Osteocyte (in vitro differentiated cells): ENCODE data around the gene DRC7. TPM values are rescaled to one million over a fixed set of nuclear protein-coding genes. Genes with fewer than 3 reads are reported as not detected.

Source experiments
- DNase-seq: peaks from one replicate; pipeline ENCODE4 v3.0.0; 2021; ENCODE audit warnings: mixed read lengths; ENCODE audit not compliant: unreplicated experiment; ENCODE audit errors: extremely low spot score
- H3K27ac Mint-ChIP-seq: one replicate; pipeline ENCODE4 v1.8.0; 2021; ENCODE audit warnings: mild to moderate bottlenecking, mixed read lengths; ENCODE audit not compliant: unreplicated experiment
- H3K27me3 Mint-ChIP-seq: one replicate; pipeline ENCODE4 v1.8.0; 2021; ENCODE audit warnings: mixed read lengths; ENCODE audit not compliant: unreplicated experiment
- H3K36me3 Mint-ChIP-seq: one replicate; pipeline ENCODE4 v1.8.0; 2021; ENCODE audit warnings: mixed read lengths; ENCODE audit not compliant: unreplicated experiment
- H3K4me1 Mint-ChIP-seq: one replicate; pipeline ENCODE4 v1.8.0; 2021; ENCODE audit warnings: mixed read lengths; ENCODE audit not compliant: unreplicated experiment
- H3K4me3 Mint-ChIP-seq: one replicate; pipeline ENCODE4 v1.8.0; 2021; ENCODE audit warnings: mild to moderate bottlenecking, moderate library complexity, mixed read lengths; ENCODE audit not compliant: unreplicated experiment
- H3K9me3 Mint-ChIP-seq: one replicate; pipeline ENCODE4 v1.8.0; 2021; ENCODE audit warnings: mixed read lengths; ENCODE audit not compliant: unreplicated experiment
- total RNA-seq: library from RNA; stranded (reverse); gene quantifications from 2 replicates; pipeline ENCODE4 v1.2.1, GENCODE V29; 2021
- TF ChIP-seq, protein P1 (sequence below): fragments of 200-600 bp; sonication (generic); IDR thresholded peaks from 2 replicates; pipeline ENCODE4 v1.5.0; 2021; ENCODE audit warnings: antibody characterized with exemption, mild to moderate bottlenecking, moderate library complexity

Gene DRC7
- total RNA-seq, 1 donor from 2014 or later = not detected

DNA sequence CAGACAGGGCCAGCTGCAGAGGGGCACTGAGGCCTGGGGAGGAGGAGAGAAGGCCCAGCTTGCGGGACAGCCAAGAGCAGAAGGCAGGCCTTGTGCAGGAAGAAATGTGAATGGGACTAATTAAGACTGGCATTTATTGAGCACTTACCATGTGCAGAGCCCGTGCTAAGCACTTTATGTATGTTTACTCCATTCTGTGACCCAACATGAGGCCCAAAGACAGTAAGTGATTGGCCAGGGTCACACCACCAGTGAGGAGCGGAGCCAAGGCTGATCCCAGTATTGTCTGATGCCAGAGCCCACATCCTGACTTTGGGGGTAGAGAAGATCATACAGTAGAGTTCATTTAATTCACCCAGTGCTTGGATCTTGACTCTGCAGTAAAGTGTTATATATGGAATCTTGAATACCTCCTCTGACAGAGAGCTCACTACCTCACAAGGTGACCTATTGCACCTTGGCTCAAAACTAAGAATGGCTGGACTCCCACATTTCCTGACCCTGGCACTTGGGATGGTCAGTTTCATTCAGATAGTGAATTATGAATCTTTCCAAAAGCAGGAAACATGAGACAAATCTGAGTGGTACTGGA is 54.6 kb downstream of the DRC7 start:
- Mint-ChIP-seq H3K27ac (no peak overlapping the region), H3K36me3 (peaks cover 6% of the 10 kb centered on the region), H3K4me1 (peaks cover 2% of the 10 kb centered on the region), H3K9me3 (peaks cover 4% of the 10 kb centered on the region), H3K27me3 (no peaks in the 10 kb centered on the region), H3K4me3 (no peak overlapping the region)
- no peak for DNase-seq
- TF ChIP-seq, protein P1, sequence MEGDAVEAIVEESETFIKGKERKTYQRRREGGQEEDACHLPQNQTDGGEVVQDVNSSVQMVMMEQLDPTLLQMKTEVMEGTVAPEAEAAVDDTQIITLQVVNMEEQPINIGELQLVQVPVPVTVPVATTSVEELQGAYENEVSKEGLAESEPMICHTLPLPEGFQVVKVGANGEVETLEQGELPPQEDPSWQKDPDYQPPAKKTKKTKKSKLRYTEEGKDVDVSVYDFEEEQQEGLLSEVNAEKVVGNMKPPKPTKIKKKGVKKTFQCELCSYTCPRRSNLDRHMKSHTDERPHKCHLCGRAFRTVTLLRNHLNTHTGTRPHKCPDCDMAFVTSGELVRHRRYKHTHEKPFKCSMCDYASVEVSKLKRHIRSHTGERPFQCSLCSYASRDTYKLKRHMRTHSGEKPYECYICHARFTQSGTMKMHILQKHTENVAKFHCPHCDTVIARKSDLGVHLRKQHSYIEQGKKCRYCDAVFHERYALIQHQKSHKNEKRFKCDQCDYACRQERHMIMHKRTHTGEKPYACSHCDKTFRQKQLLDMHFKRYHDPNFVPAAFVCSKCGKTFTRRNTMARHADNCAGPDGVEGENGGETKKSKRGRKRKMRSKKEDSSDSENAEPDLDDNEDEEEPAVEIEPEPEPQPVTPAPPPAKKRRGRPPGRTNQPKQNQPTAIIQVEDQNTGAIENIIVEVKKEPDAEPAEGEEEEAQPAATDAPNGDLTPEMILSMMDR = no peak

DNA sequence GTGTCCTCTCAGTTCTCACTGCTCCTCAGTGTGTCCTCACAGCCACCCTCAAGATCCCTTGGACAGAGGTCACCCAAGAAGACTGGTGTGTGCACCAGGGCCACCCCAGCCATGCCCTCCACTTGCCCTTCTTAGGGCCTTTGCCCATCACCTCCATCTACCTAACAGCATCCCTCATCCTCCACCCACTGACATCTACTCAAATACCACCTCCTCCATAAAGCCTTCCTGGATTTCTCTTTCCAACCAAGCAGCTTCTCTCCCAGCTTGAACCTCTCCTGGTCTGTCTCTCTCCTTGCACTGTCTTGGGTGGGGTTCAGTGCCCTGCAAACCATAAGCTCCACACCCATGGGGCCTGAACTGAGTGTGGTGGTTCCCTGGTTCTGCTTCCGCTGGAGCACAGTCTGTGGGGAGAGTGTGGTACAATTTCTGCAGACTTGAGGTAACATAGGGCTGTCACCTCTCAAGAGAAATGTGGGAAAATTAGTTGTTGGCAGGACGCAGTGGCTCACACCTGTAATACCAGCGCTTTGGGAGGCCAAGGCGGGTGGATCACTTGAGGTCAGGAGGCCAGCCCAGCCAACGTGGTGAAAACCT is 55.3 kb downstream of the DRC7 start:
- H3K9me3 Mint-ChIP-seq = peaks cover 4% of the 10 kb centered on the region
- no peak for DNase-seq
- H3K36me3 Mint-ChIP-seq = peaks cover 6% of the 10 kb centered on the region
- H3K4me1 Mint-ChIP-seq = peaks cover 5% of the 10 kb centered on the region
- H3K27ac Mint-ChIP-seq = no peak overlapping the region
- TF ChIP-seq, protein P1 = no peak
- no peak overlapping the region for H3K4me3 Mint-ChIP-seq
- H3K27me3 Mint-ChIP-seq = no peaks in the 10 kb centered on the region

DNA sequence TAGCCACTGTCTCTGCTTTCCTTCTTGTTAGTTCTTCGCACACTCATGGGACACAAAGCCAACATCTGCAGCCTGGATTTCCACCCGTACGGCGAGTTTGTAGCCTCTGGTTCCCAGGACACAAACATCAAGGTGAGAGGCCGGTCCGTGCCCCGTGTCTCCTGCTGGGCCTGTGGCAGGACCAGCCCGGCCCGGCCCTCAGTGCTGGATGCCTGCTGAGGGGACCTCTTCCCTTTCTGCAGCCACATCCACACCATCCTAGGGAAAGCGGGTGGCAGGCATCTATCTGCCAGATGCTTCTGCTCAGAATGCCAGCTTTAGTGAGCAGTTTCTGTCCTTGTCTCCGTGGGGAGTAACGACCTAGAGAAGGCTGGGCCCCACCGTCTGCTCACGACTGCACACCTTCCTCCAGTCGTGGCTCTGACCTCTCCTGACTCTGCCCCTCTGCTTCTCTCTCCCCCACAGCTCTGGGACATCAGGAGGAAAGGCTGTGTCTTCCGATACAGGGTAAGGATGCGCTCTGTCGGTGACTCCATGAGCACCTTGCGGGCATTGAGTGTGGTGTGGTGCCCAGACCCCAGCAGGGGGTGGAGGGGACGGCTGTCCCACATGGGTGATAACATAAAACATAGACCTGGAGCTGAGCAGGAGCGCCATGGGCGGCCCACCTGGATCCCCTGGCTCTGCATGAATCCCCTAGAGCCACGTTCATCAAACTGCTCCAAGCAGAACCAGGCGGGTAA is 56.4 kb downstream of the DRC7 start:
- Mint-ChIP-seq H3K36me3 (peaks cover 5% of the 10 kb centered on the region), H3K27ac (no peak overlapping the region), H3K4me3 (no peak overlapping the region), H3K4me1 (peaks cover 6% of the 10 kb centered on the region), H3K27me3 (no peaks in the 10 kb centered on the region), H3K9me3 (no peaks in the 10 kb centered on the region)
- no peak for DNase-seq
- TF ChIP-seq, protein P1 = no peak

DNA sequence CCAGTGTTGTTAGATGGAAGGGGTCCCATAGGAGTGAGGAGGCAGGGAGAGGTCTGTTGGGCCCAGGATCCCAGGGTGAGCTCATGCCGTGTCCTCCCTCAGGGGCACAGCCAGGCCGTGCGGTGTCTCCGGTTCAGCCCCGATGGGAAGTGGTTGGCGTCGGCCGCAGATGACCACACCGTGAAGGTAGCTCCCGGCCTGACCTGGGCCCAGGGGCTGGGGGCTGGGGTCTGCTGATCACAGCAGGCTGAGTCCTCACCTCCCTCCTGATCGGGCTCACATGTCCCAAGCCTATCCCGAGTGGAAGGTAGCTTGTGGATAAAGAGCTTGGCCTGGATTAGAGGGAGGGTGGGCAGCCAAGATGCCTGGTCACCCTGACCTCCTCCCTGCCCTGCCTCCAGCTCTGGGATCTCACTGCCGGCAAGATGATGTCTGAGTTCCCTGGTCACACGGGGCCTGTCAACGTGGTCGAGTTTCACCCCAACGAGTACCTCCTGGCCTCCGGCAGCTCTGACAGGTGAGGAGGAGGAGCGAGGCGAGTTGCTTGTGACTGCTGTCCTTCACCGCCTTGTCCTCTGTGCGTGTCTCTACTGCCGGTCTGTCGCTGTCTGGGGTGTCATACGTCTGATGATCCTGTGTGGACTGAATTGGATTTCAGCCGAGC is 57.1 kb downstream of the DRC7 start:
- Mint-ChIP-seq H3K27me3 (no peaks in the 10 kb centered on the region), H3K4me3 (no peak overlapping the region), H3K4me1 (peaks cover 9% of the 10 kb centered on the region), H3K9me3 (no peaks in the 10 kb centered on the region), H3K36me3 (peaks cover 7% of the 10 kb centered on the region), H3K27ac (no peak overlapping the region)
- DNase-seq = no peak
- TF ChIP-seq, protein P1 = no peak

DNA sequence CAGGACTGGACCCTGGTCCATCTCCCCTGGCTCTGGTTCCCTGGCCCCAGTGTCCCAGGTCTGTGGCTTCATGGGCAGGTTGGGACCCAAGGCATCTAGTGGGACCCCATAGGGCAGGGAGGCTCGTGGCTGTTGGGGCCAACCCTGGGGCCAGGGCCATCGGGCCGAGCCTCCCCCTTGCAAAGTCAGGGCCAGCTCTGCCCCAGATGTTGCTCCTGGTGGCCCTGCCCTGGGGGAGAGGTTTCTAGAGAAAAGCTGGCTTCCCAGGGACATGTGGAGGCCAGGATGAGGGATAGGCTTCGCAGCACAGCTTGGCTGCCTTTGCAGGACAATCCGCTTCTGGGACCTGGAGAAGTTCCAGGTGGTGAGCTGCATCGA is 57.6 kb downstream of the DRC7 start:
- Mint-ChIP-seq H3K27ac (no peak overlapping the region), H3K36me3 (peaks cover 7% of the 10 kb centered on the region)

More for the DNA sequence above, 57.6 kb downstream of the DRC7 start:
- H3K27me3 Mint-ChIP-seq = no peaks in the 10 kb centered on the region
- H3K9me3 Mint-ChIP-seq = no peaks in the 10 kb centered on the region
- TF ChIP-seq, protein P1 = no peak
- no peak overlapping the region for H3K4me3 Mint-ChIP-seq
- peaks cover 11% of the 10 kb centered on the region for H3K4me1 Mint-ChIP-seq
- DNase-seq = no peak
